Bronchus fibroblast of lung (primary cell): Measurements from ENCODE around the gene IRS1. TPM values are rescaled to one million over a fixed set of nuclear protein-coding genes. Genes with fewer than 3 reads are reported as not detected.

Experiments used
- total RNA-seq: library from RNA; depleted of rRNA; stranded (reverse); fragments of >200 nt; gene quantifications from 2 replicates; pipeline ENCODE4 v1.2.3, GENCODE V29; 2015

Gene IRS1, protein sequence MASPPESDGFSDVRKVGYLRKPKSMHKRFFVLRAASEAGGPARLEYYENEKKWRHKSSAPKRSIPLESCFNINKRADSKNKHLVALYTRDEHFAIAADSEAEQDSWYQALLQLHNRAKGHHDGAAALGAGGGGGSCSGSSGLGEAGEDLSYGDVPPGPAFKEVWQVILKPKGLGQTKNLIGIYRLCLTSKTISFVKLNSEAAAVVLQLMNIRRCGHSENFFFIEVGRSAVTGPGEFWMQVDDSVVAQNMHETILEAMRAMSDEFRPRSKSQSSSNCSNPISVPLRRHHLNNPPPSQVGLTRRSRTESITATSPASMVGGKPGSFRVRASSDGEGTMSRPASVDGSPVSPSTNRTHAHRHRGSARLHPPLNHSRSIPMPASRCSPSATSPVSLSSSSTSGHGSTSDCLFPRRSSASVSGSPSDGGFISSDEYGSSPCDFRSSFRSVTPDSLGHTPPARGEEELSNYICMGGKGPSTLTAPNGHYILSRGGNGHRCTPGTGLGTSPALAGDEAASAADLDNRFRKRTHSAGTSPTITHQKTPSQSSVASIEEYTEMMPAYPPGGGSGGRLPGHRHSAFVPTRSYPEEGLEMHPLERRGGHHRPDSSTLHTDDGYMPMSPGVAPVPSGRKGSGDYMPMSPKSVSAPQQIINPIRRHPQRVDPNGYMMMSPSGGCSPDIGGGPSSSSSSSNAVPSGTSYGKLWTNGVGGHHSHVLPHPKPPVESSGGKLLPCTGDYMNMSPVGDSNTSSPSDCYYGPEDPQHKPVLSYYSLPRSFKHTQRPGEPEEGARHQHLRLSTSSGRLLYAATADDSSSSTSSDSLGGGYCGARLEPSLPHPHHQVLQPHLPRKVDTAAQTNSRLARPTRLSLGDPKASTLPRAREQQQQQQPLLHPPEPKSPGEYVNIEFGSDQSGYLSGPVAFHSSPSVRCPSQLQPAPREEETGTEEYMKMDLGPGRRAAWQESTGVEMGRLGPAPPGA (N-terminal part only)
- 43.2 and 43.6 TPM in 2 replicates for total RNA-seq

DNA sequence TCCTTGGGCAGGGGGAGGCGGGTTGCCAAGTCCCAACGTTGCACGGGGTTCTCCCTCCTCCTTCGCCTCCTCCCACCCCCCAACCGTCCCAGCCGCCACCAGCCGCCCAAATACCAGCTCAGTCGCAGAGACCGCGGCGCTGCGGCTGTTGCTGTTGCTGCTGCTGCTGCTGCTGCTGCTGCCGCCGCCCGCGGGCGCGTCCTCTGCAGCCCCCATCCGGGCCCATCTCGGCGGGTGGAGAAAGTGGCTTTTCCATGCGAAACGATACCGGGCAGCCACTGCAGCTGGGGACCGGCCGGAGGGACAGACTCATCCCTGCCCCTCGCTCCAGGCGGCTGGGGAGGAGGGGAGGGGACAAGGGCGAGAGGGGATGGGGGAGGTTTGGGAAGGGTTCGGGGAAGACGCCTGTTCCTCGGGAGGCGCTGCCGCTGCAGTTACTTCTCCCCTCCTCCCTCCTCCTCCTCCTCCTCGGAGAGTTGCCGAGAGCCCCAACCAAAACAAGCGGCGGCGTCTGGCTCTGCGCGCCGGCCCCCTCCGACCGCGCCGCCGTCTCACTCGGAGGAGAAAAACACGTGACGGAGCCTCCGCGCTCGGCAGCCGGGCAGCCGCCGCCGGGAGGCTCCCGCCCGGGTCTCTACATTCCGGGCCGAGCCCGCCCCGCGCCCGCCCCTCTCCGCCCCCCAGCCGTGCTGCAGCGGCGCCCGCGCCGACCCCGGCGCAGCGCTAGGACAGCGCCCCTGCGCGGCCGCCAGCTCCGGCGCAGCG is at the start of gene IRS1:
TSS of gene IRS1 (minus strand) at position 610 of the 765 bp plus-strand sequence. CDS start 1,082 bp downstream, outside the sequence.

DNA sequence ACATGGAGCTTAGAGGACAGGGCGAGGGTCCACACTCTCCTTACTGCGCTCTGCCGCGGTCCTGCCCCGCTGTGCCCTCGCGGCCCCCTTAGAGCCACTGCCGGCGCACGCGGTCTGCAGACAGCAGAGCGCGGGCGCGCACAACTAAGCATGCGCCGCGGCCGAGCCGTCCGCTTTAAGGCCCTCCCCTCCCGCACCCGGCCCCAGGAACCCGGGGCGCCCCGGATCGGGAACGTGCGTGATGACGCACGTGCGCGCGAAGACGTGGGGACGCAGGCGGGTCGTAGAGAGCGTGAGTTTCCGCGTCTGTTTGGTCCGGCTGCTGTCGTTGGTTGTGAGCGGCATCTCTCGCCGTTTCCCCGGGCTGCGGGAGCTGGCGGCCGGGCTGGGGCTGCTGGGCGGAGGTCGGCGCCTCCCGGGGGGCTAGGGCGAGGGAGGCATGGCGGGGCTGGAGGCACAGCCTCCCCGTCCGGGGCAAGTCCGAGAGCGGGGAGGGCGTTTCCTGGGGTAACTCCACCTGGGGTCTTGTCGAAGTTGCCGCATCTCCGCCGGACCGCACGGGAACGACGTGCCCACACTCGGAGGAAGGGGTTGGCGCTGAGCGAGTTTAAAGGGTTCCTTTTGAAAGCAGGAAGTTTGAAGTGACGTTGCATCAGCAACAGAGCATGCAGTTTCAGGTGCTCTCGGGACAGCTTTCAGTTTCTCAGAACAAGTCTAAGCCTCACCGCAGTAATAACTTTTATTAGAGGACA is 36.4 kb upstream of the IRS1 start, which contains the start of gene RHBDD1:
TSS of gene RHBDD1 (plus strand) at position 259 of the 752 bp plus-strand sequence. CDS start 28,640 bp downstream, outside the sequence.

Other genes starting within 250 kb of the IRS1 start
- gene RHBDD1, start 36.2 kb upstream of the IRS1 start, total RNA-seq, result 8.9 and 10.8 TPM in 2 replicates